Measurements from ENCODE around the gene CEP192.

Gene CEP192

DNA sequence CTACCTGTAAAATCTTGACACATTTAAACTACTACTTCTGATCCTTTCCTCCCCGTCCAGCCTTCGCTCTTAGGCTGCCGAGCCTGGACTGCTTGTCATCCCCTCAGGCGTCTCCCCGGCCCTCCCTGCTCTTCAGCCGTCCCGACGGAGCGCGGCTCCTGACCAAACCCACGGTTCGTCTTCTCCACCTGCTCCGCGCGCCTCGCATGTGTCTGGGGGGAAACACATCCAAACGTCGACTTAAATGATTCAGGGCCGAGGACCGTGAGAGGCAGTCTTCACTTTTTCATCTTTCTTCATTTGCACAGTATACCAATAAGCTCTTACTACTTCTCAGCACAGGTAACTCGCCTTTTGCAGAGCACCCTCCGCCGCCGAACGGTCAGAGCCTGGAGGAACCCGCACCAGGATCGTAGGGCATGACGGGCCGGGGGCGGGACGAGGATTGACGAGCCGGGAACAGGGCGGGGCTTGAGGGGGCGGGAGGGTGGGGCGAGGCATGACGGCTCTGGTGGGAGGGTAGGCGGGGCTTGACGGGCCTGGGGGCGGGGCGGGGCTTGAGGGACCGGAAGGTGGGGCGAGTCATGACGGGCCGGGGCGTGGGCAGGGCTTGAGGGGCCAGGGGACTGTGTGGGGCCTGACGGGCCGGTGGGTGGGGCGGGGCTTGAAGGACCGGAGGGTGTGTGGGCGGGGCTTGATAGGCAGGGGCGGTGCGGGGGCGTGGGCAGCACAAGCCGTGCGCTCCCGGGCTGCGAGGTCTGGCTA, 43.7 kb upstream of the CEP192 start, which contains the start of gene SEH1L (continued):
- TF ChIP-seq, protein P1, sequence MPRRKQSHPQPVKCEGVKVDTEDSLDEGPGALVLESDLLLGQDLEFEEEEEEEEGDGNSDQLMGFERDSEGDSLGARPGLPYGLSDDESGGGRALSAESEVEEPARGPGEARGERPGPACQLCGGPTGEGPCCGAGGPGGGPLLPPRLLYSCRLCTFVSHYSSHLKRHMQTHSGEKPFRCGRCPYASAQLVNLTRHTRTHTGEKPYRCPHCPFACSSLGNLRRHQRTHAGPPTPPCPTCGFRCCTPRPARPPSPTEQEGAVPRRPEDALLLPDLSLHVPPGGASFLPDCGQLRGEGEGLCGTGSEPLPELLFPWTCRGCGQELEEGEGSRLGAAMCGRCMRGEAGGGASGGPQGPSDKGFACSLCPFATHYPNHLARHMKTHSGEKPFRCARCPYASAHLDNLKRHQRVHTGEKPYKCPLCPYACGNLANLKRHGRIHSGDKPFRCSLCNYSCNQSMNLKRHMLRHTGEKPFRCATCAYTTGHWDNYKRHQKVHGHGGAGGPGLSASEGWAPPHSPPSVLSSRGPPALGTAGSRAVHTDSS (tag by site-specific recombination; IDR thresholded peaks at IDR 0.05): no peak
- TF ChIP-seq, protein P2, sequence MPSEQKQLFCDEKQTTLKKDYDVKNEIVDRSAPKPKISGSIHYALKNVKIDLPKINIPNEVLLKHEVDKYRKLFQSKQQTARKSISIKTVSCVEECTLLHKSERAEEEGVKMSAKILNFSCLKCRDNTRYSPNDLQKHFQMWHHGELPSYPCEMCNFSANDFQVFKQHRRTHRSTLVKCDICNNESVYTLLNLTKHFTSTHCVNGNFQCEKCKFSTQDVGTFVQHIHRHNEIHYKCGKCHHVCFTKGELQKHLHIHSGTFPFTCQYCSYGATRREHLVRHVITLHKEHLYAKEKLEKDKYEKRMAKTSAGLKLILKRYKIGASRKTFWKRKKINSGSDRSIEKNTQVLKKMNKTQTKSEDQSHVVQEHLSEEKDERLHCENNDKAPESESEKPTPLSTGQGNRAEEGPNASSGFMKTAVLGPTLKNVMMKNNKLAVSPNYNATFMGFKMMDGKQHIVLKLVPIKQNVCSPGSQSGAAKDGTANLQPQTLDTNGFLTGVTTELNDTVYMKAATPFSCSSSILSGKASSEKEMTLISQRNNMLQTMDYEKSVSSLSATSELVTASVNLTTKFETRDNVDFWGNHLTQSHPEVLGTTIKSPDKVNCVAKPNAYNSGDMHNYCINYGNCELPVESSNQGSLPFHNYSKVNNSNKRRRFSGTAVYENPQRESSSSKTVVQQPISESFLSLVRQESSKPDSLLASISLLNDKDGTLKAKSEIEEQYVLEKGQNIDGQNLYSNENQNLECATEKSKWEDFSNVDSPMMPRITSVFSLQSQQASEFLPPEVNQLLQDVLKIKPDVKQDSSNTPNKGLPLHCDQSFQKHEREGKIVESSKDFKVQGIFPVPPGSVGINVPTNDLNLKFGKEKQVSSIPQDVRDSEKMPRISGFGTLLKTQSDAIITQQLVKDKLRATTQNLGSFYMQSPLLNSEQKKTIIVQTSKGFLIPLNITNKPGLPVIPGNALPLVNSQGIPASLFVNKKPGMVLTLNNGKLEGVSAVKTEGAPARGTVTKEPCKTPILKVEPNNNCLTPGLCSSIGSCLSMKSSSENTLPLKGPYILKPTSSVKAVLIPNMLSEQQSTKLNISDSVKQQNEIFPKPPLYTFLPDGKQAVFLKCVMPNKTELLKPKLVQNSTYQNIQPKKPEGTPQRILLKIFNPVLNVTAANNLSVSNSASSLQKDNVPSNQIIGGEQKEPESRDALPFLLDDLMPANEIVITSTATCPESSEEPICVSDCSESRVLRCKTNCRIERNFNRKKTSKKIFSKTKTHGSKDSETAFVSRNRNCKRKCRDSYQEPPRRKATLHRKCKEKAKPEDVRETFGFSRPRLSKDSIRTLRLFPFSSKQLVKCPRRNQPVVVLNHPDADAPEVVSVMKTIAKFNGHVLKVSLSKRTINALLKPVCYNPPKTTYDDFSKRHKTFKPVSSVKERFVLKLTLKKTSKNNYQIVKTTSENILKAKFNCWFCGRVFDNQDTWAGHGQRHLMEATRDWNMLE (tag by site-specific recombination; conservative IDR thresholded peaks at IDR 0.05; ENCODE audit: low read depth): no peak
- TF ChIP-seq, protein P3, sequence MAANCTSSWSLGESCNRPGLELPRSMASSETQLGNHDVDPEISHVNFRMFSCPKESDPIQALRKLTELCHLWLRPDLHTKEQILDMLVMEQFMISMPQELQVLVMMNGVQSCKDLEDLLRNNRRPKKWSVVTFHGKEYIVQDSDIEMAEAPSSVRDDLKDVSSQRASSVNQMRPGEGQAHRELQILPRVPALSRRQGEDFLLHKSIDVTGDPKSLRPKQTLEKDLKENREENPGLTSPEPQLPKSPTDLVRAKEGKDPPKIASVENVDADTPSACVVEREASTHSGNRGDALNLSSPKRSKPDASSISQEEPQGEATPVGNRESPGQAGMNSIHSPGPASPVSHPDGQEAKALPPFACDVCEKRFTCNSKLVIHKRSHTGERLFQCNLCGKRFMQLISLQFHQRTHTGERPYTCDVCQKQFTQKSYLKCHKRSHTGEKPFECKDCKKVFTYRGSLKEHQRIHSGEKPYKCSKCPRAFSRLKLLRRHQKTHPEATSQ (tag by site-specific recombination; IDR thresholded peaks at IDR 0.05): no peak
- TF ChIP-seq, protein P4, sequence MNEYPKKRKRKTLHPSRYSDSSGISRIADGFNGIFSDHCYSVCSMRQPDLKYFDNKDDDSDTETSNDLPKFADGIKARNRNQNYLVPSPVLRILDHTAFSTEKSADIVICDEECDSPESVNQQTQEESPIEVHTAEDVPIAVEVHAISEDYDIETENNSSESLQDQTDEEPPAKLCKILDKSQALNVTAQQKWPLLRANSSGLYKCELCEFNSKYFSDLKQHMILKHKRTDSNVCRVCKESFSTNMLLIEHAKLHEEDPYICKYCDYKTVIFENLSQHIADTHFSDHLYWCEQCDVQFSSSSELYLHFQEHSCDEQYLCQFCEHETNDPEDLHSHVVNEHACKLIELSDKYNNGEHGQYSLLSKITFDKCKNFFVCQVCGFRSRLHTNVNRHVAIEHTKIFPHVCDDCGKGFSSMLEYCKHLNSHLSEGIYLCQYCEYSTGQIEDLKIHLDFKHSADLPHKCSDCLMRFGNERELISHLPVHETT (tag by site-specific recombination; IDR thresholded peaks at IDR 0.05): peak; percentile 13; the same call in 1 of the 2 replicates
- no peak for TF ChIP-seq ZBTB48 (tag by site-specific recombination; IDR thresholded peaks at IDR 0.05)
- no peak for TF ChIP-seq ZNF596 (tag by site-specific recombination; IDR thresholded peaks at IDR 0.05)
- no peak for TF ChIP-seq ZFP69B (tag by site-specific recombination; IDR thresholded peaks at IDR 0.05)
- TF ChIP-seq ZNF600 (tag by site-specific recombination; IDR thresholded peaks at IDR 0.05): peak; percentile 95
- TF ChIP-seq SP2 (tag by site-specific recombination; IDR thresholded peaks at IDR 0.05): no peak
- TF ChIP-seq ZBTB20 (tag by site-specific recombination; IDR thresholded peaks at IDR 0.05): peak; percentile 59; the same call in 1 of the 2 replicates
- no peak for TF ChIP-seq ZNF830 (tag by site-specific recombination; IDR thresholded peaks at IDR 0.05; ENCODE audit: low read depth)
- TF ChIP-seq, protein P5, sequence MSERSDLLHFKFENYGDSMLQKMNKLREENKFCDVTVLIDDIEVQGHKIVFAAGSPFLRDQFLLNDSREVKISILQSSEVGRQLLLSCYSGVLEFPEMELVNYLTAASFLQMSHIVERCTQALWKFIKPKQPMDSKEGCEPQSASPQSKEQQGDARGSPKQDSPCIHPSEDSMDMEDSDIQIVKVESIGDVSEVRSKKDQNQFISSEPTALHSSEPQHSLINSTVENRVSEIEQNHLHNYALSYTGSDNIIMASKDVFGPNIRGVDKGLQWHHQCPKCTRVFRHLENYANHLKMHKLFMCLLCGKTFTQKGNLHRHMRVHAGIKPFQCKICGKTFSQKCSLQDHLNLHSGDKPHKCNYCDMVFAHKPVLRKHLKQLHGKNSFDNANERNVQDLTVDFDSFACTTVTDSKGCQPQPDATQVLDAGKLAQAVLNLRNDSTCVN (tag by site-specific recombination; optimal IDR thresholded peaks at IDR 0.05): no peak
- peak; percentile 23; the same call in 1 of the 2 replicates for TF ChIP-seq KLF9 (tag by site-specific recombination; IDR thresholded peaks at IDR 0.05; ENCODE audit: low read depth)
- 0 out of 2 replicates have a peak, but pooled peaks have one; percentile 18 for TF ChIP-seq OVOL3 (tag by site-specific recombination; IDR thresholded peaks at IDR 0.05)
- TF ChIP-seq ZNF23 (tag by site-specific recombination; IDR thresholded peaks at IDR 0.05; ENCODE audit: borderline replicate concordance): no peak
- TF ChIP-seq ZNF76 (tag by site-specific recombination; IDR thresholded peaks at IDR 0.05; ENCODE audit: borderline replicate concordance, low read depth): peak; percentile 54; the same call in 1 of the 2 replicates
- TF ChIP-seq, protein P6, sequence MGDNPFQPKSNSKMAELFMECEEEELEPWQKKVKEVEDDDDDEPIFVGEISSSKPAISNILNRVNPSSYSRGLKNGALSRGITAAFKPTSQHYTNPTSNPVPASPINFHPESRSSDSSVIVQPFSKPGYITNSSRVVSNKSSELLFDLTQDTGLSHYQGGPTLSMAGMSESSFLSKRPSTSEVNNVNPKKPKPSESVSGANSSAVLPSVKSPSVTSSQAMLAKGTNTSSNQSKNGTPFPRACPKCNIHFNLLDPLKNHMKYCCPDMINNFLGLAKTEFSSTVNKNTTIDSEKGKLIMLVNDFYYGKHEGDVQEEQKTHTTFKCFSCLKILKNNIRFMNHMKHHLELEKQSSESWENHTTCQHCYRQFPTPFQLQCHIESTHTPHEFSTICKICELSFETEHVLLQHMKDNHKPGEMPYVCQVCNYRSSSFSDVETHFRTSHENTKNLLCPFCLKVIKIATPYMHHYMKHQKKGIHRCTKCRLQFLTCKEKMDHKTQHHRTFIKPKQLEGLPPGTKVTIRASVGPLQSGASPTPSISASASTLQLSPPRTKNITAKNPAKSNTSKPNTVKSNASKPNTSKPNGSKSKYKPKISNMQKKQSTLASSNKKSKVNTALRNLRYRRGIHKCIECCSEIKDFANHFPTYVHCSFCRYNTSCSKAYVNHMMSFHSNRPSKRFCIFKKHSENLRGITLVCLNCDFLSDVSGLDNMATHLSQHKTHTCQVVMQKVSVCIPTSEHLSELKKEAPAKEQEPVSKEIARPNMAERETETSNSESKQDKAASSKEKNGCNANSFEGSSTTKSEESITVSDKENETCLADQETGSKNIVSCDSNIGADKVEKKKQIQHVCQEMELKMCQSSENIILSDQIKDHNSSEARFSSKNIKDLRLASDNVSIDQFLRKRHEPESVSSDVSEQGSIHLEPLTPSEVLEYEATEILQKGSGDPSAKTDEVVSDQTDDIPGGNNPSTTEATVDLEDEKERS (tag by site-specific recombination; IDR thresholded peaks at IDR 0.05): no peak
- TF ChIP-seq ZNF155 (tag by site-specific recombination; IDR thresholded peaks at IDR 0.05): no peak
- no peak for TF ChIP-seq YY2 (tag by site-specific recombination; IDR thresholded peaks at IDR 0.05)
- TF ChIP-seq HOXC10 (CRISPR knock-in tag; IDR thresholded peaks at IDR 0.05): 0 out of 2 replicates have a peak, but pooled peaks have one; percentile 22
- no peak for TF ChIP-seq ZNF747 (tag by site-specific recombination; IDR thresholded peaks at IDR 0.05)
- no peak for TF ChIP-seq ZFP3 (tag by site-specific recombination; IDR thresholded peaks at IDR 0.05; ENCODE audit: low read depth)
